ENCODE results near the gene FBL.
A peak's percentile ranks its signal among the peaks of the same experiment; 100 is the strongest.

The FBL gene

DNA sequence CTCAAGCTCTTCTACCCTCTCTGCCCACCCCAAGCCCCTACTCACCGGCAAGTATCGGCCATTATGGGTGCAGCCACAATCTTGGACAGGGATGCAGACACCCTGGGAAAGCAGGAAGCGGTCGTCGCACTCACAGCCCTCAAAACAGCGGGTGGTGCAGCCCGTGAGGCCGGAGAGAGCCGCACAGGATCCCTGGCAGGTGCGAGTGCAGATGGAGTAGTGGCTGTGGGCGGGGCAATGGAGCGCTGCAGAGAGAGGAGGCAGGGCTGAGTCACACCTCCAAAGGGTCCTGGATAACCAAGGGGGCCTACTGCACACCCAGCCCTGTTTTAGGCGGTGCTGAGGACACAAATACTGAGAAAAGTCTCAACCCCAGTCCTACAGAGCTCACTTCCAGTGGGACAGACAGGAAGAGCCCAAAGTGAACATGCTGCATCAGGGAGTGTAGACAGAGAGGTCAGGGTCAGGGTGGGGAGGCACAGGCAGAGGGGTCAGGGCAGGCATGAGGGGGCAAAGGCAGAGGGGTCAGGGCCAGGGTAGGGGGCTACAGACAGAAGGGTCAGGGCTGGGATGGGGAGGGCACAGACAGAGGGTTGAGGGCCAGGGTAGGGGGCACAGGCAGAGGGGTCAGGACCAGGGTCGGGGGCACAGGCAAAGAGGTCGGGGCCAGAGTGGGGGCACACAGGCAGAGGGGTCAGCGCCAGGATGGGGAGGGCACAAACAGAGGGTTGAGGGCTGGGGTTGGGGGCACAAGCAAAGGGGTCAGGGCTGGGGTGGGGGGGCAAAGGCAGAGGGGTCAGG is 24.2 kb upstream of the FBL start:
- DNase-seq (no peak), ATAC-seq (replicated peaks) (no peak)
- Mint-ChIP-seq H3K36me3 (ENCODE audit: insufficient read depth) (peaks cover 6% of the 10 kb centered on the region), H3K27me3 (no peaks in the 10 kb centered on the region), H3K4me3 (no peak overlapping the region), H3K27ac (peak overlapping the region in 1 of 2 donors; percentile 52), H3K9me3 (no peaks in the 10 kb centered on the region), H3K4me1 (ENCODE audit: low read depth in 2 of 2) (no peaks in the 10 kb centered on the region)

DNA sequence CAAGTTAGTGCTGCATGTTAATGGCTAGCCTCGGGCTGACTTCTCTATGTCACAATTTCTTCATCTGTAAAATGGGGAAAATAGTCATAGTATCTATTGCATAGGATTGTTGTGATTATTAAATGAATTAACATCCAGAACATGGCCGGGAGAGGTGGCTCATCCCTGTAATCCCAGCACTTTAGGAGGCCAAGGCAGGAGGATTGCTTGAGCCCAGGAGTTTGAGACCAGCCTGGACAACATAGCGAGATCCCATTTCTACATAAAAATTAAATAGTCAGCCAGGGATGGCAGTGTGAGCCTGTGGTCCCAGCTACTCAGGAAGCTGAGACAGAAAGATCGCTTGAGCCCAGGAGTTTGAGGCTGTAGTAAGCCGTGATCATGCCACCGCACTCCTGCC is 21.8 kb upstream of the FBL start:
- no peak for DNase-seq
- H3K36me3 Mint-ChIP-seq (ENCODE audit: insufficient read depth): peaks cover 4% of the 10 kb centered on the region
- peak overlapping the region in 1 of 2 donors; percentile 12 for H3K27ac Mint-ChIP-seq
- no peak overlapping the region for H3K4me3 Mint-ChIP-seq
- no peaks in the 10 kb centered on the region for H3K4me1 Mint-ChIP-seq (ENCODE audit: low read depth in 2 of 2)
- no peaks in the 10 kb centered on the region for H3K27me3 Mint-ChIP-seq
- H3K9me3 Mint-ChIP-seq: no peaks in the 10 kb centered on the region
- ATAC-seq (replicated peaks): no peak

GRCh38 chr19:39867133-39867532 is 21.0 kb upstream of the FBL start:
- DNase-seq (no peak), ATAC-seq (replicated peaks) (no peak)
- peaks cover 4% of the 10 kb centered on the region for H3K36me3 Mint-ChIP-seq (ENCODE audit: insufficient read depth)
- no peak overlapping the region for H3K4me3 Mint-ChIP-seq
- no peaks in the 10 kb centered on the region for H3K9me3 Mint-ChIP-seq
- H3K27ac Mint-ChIP-seq: no peak overlapping the region
- H3K27me3 Mint-ChIP-seq: no peaks in the 10 kb centered on the region
- H3K4me1 Mint-ChIP-seq (ENCODE audit: low read depth in 2 of 2): no peaks in the 10 kb centered on the region

GRCh38 chr19:39865953-39866352 is 19.8 kb upstream of the FBL start:
- ATAC-seq (replicated peaks): no peak
- H3K4me3 Mint-ChIP-seq: no peak overlapping the region
- no peaks in the 10 kb centered on the region for H3K27me3 Mint-ChIP-seq
- H3K36me3 Mint-ChIP-seq (ENCODE audit: insufficient read depth): peaks cover 4% of the 10 kb centered on the region
- peak overlapping the region in 1 of 2 donors; percentile 5 for H3K27ac Mint-ChIP-seq
- no peaks in the 10 kb centered on the region for H3K4me1 Mint-ChIP-seq (ENCODE audit: low read depth in 2 of 2)
- no peaks in the 10 kb centered on the region for H3K9me3 Mint-ChIP-seq
- DNase-seq: no peak

GRCh38 chr19:39865186-39865585 is 19.0 kb upstream of the FBL start:
- H3K27ac Mint-ChIP-seq: no peak overlapping the region
- H3K4me3 Mint-ChIP-seq: no peak overlapping the region
- H3K9me3 Mint-ChIP-seq: no peaks in the 10 kb centered on the region
- DNase-seq (no peak), ATAC-seq (replicated peaks) (no peak)
- no peaks in the 10 kb centered on the region for H3K27me3 Mint-ChIP-seq
- peaks cover 4% of the 10 kb centered on the region for H3K36me3 Mint-ChIP-seq (ENCODE audit: insufficient read depth)
- H3K4me1 Mint-ChIP-seq (ENCODE audit: low read depth in 2 of 2): no peaks in the 10 kb centered on the region

GRCh38 chr19:39864118-39864517 is 17.9 kb upstream of the FBL start:
- H3K4me1 Mint-ChIP-seq (ENCODE audit: low read depth in 2 of 2): no peaks in the 10 kb centered on the region
- peak overlapping the region in 1 of 2 donors; percentile 9 for H3K27ac Mint-ChIP-seq
- DNase-seq (no peak), ATAC-seq (replicated peaks) (no peak)
- no peaks in the 10 kb centered on the region for H3K9me3 Mint-ChIP-seq
- H3K27me3 Mint-ChIP-seq: no peaks in the 10 kb centered on the region
- no peak overlapping the region for H3K4me3 Mint-ChIP-seq
- H3K36me3 Mint-ChIP-seq (ENCODE audit: insufficient read depth): peaks cover 4% of the 10 kb centered on the region

DNA sequence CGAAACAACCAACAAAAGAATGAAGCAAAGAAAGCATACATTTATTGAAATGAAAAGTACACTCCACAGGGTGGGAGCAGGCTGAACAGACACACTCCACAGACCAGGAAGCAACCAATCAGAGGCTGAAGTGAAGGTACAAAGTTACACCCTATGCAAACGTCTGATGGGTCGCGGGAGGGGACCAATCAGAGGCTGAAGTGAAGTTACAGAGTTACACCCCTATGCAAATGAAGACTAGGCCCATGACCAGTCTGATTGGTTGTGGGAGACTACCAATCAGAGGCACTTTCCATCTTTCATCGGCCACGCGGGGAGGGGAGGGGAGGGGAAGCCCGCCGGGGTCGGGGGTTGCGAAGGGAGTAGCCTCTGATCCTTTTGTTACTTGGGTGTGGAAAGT is 12.4 kb upstream of the FBL start:
- no peaks in the 10 kb centered on the region for H3K9me3 Mint-ChIP-seq
- H3K27me3 Mint-ChIP-seq: peaks cover 7 to 9% of the 10 kb centered on the region in 2 donors
- DNase-seq (no peak), ATAC-seq (replicated peaks) (no peak)
- H3K27ac Mint-ChIP-seq: no peak overlapping the region
- no peaks in the 10 kb centered on the region for H3K4me1 Mint-ChIP-seq (ENCODE audit: low read depth in 2 of 2)
- no peaks in the 10 kb centered on the region for H3K36me3 Mint-ChIP-seq (ENCODE audit: insufficient read depth)
- no peak overlapping the region for H3K4me3 Mint-ChIP-seq

- ATAC-seq (replicated peaks) (no peak), DNase-seq (no peak)
- H3K27ac Mint-ChIP-seq: peak overlapping the region in 1 of 2 donors; percentile 13
- no peak overlapping the region for H3K4me3 Mint-ChIP-seq
- H3K27me3 Mint-ChIP-seq: peaks cover 9 to 15% of the 10 kb centered on the region in 2 donors
- H3K36me3 Mint-ChIP-seq (ENCODE audit: insufficient read depth): no peaks in the 10 kb centered on the region
- H3K9me3 Mint-ChIP-seq: no peaks in the 10 kb centered on the region
- H3K4me1 Mint-ChIP-seq (ENCODE audit: low read depth in 2 of 2): no peaks in the 10 kb centered on the region
Observed at GRCh38 chr19:39852882-39853281, 6.7 kb upstream of the FBL start.

DNA sequence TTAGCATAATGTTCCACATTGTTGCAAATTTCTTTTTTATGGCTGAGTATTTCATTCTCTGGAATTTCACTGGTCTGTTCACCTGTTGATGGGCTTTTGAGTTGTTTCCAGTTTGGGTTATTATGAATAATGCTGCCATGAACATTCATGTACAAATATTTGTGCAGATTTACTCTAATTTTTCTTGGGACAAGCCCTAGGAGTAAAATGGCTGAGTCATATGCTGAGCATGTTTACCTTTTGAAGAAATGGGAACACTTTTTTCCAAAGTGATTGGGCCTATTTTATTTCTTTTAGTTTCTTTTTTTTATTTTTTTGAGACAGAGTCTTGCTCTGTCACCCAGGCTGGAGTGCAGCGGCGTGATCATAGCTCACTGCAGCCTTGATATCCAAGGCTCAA is 4.7 kb upstream of the FBL start:
- Mint-ChIP-seq H3K27me3 (peaks cover 9 to 15% of the 10 kb centered on the region in 2 donors), H3K4me3 (no peak overlapping the region), H3K27ac (no peak overlapping the region), H3K9me3 (no peaks in the 10 kb centered on the region), H3K36me3 (ENCODE audit: insufficient read depth) (peaks cover 8% of the 10 kb centered on the region), H3K4me1 (ENCODE audit: low read depth in 2 of 2) (peaks cover 9 to 11% of the 10 kb centered on the region in 2 donors)
- ATAC-seq (replicated peaks) (no peak), DNase-seq (no peak)

- no peak for ATAC-seq (replicated peaks)
- Mint-ChIP-seq H3K4me3 (no peak overlapping the region), H3K36me3 (ENCODE audit: insufficient read depth) (peaks cover 11% of the 10 kb centered on the region), H3K9me3 (no peaks in the 10 kb centered on the region), H3K4me1 (ENCODE audit: low read depth in 2 of 2) (peaks cover 29 to 33% of the 10 kb centered on the region in 2 donors), H3K27me3 (peaks cover 0 to 8% of the 10 kb centered on the region in 2 donors), H3K27ac (no peak overlapping the region)
- no peak for DNase-seq
Observed at GRCh38 chr19:39848392-39848791, 2.2 kb upstream of the FBL start.

DNA sequence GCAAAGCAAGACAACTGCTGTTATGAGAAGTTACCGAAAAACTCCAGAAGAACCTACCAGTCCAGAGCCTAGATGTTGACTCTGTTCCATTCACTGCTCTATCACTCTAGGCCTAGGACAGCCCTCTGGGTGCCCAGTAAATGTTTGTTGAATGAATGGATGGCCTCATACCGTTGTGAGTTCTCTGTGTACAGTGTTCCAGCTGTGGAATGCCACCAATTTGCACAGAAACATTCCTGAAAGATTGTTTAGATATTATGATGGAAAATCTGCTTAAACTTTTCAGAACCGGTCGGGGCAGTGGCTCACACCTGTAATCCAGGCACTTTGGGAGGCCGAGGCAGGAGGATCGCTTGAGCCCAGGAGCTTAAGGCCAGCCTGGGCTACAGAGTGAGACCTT is 1.3 kb upstream of the FBL start:
- DNase-seq (no peak), ATAC-seq (replicated peaks) (no peak)
- H3K4me1 Mint-ChIP-seq (ENCODE audit: low read depth in 2 of 2): peaks cover 37 to 40% of the 10 kb centered on the region in 2 donors
- H3K27me3 Mint-ChIP-seq: peaks cover 0 to 4% of the 10 kb centered on the region in 2 donors
- peaks cover 11% of the 10 kb centered on the region for H3K36me3 Mint-ChIP-seq (ENCODE audit: insufficient read depth)
- H3K27ac Mint-ChIP-seq: peak overlapping the region in 1 of 2 donors; percentile 95
- no peaks in the 10 kb centered on the region for H3K9me3 Mint-ChIP-seq
- peak overlapping the region in 1 of 2 donors; percentile 88 for H3K4me3 Mint-ChIP-seq

DNA sequence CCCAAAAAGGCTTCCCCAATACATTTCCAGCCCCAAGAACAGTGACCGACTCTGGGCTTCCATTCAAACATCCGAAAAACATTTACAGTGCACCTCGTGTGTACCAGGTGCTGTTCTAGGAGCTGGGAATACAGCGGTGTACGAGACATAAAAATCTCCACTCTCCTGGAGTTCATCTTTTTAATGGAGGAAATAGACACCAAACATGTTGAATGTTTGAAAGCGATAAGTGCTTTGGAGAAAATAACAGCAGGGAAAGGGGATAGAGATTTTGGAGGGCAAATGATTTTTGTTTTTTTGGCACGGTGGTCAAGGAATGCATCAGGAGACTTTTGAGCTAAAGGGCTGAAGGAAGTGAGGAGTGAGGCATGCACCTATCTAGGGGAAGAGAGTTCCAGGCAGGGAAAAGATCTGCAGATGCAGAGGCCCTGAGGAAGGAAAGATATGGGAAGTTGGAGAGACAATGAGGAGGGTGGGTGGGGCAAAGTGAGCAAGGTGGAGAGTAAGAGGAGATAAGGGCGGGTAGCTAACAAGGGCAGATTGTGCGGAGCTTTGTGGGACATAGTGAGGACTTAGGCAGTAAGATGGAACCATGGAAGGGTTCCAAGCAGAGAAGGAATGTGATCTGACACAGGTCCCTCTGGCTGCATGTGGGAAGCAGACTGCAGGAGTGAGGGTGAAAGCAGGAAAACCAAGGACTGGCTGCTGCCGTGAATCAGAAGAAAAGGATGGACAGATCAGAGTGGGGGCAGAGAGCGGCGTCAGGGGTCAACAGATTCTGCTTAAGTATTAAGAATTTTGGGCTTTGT is 703 bp upstream of the FBL start:
- Mint-ChIP-seq H3K4me1 (ENCODE audit: low read depth in 2 of 2) (peaks cover 38 to 45% of the 10 kb centered on the region in 2 donors), H3K27me3 (peaks cover 0 to 4% of the 10 kb centered on the region in 2 donors), H3K9me3 (no peaks in the 10 kb centered on the region), H3K36me3 (ENCODE audit: insufficient read depth) (peaks cover 11% of the 10 kb centered on the region), H3K27ac (peak overlapping the region; percentile 95 to 96), H3K4me3 (peak overlapping the region; percentile 88 to 89)
- ATAC-seq (replicated peaks): no peak
- DNase-seq: no peak

GRCh38 chr19:39845584-39845932 is 621 bp downstream of the FBL start:
- no peak for ATAC-seq (replicated peaks)
- peak overlapping the region; percentile 95 to 96 for H3K27ac Mint-ChIP-seq
- DNase-seq: no peak
- H3K4me3 Mint-ChIP-seq: peak overlapping the region; percentile 88 to 89
- H3K9me3 Mint-ChIP-seq: no peaks in the 10 kb centered on the region
- peaks cover 40 to 45% of the 10 kb centered on the region in 2 donors for H3K4me1 Mint-ChIP-seq (ENCODE audit: low read depth in 2 of 2)
- H3K27me3 Mint-ChIP-seq: no peaks in the 10 kb centered on the region
- H3K36me3 Mint-ChIP-seq (ENCODE audit: insufficient read depth): peaks cover 11% of the 10 kb centered on the region

DNA sequence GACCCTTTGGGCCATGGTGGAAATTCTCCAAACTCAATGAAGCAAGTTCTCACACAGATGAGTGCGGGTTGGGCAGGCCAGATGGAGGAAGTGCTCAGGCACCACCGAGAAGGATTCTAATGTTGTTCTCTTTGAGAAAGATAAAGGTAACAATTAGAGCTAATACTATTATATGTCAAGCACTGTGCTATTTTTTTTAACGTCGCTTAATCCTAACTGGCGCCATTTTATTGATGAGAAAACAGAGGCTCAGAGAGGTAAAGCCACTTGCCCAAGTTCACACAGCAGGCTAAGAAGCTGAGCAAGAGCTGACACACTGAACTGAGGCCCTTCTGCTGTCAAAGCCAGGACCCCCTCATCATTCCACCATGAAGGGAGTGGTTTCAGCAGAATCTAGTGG is 1.0 kb downstream of the FBL start:
- Mint-ChIP-seq H3K9me3 (no peaks in the 10 kb centered on the region), H3K27ac (peak overlapping the region; percentile 95 to 96)
- no peak for ATAC-seq (replicated peaks)

More for the DNA sequence above, 1.0 kb downstream of the FBL start:
- H3K27me3 Mint-ChIP-seq: no peaks in the 10 kb centered on the region
- H3K4me1 Mint-ChIP-seq (ENCODE audit: low read depth in 2 of 2): peaks cover 42 to 45% of the 10 kb centered on the region in 2 donors
- peak overlapping the region; percentile 88 to 89 for H3K4me3 Mint-ChIP-seq
- peaks cover 11% of the 10 kb centered on the region for H3K36me3 Mint-ChIP-seq (ENCODE audit: insufficient read depth)
- DNase-seq: no peak

Data from effector memory CD8-positive, alpha-beta T cell (primary cell).